Endothelial cell (in vitro differentiated cells): ENCODE measurements around the gene USP21. TPM values are rescaled to one million over a fixed set of nuclear protein-coding genes. Genes with fewer than 3 reads are reported as not detected.
A peak's percentile ranks its signal among the peaks of the same experiment; 100 is the strongest.

Experiments
- DNase-seq: peaks from one replicate; pipeline ENCODE4 v3.0.0; 2021; ENCODE audit warnings: low spot score
- H3K27ac Mint-ChIP-seq: one replicate; pipeline ENCODE4 v1.8.0; 2021; ENCODE audit warnings: mixed read lengths, inconsistent platforms; ENCODE audit not compliant: unreplicated experiment
- H3K27me3 Mint-ChIP-seq: one replicate; pipeline ENCODE4 v1.8.0; 2021; ENCODE audit warnings: mild to moderate bottlenecking, moderate library complexity, mixed read lengths, inconsistent platforms; ENCODE audit not compliant: unreplicated experiment
- H3K36me3 Mint-ChIP-seq: one replicate; pipeline ENCODE4 v1.8.0; 2021; ENCODE audit warnings: mild to moderate bottlenecking, low read depth, mixed read lengths, inconsistent platforms; ENCODE audit not compliant: unreplicated experiment
- H3K4me1 Mint-ChIP-seq: one replicate; pipeline ENCODE4 v1.8.0; 2021; ENCODE audit warnings: mild to moderate bottlenecking, mixed read lengths, inconsistent platforms; ENCODE audit not compliant: unreplicated experiment
- H3K4me3 Mint-ChIP-seq: one replicate; pipeline ENCODE4 v1.8.0; 2021; ENCODE audit warnings: mild to moderate bottlenecking, mixed read lengths, inconsistent platforms; ENCODE audit not compliant: unreplicated experiment
- H3K9me3 Mint-ChIP-seq: one replicate; pipeline ENCODE4 v1.8.0; 2021; ENCODE audit warnings: mixed read lengths, inconsistent platforms; ENCODE audit not compliant: unreplicated experiment
- total RNA-seq: library from RNA; stranded (reverse); fragmentation: NEBNext Ultra II Directional; extraction: Animal tissue kit (Norgen Biotek cat#: 25700); gene quantifications from one replicate; pipeline ENCODE4 v1.2.1, GENCODE V29; 2021; ENCODE audit not compliant: unreplicated experiment
- TF ChIP-seq, protein P1 (sequence below): fragments of 200-600 bp; sonication (generic); IDR thresholded peaks from one replicate; pipeline ENCODE4 v1.5.0; 2021; ENCODE audit warnings: antibody characterized with exemption; ENCODE audit not compliant: unreplicated experiment

USP21 gene
- total RNA-seq, 1 donor from 2014 or later: 22.2 TPM

DNA sequence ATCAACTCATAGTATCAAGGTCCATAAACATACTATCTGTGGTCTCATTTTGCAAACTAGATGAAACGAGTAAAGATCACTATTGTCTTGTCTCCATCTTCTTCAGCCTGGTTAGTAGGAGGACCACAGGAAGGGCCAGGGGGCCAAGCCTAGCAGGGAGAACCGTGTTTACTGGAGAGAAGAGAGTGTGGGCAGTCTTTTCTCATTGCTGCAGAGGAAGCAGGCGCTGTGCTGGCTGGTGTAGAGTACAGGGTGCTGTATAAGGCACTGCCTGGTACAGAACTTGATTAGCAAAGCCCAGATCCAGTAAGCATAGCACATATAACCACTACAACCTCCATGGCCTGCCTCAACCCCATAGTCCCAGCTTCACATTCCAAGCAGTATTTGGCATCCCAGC lies 28.0 kb downstream of the USP21 start:
- H3K36me3 Mint-ChIP-seq: peaks cover 7% of the 10 kb centered on the region
- peaks cover 59% of the 10 kb centered on the region for H3K4me1 Mint-ChIP-seq
- peaks cover 2% of the 10 kb centered on the region for H3K27me3 Mint-ChIP-seq
- H3K27ac Mint-ChIP-seq: no peak overlapping the region
- H3K9me3 Mint-ChIP-seq: no peaks in the 10 kb centered on the region
- TF ChIP-seq, protein P1, sequence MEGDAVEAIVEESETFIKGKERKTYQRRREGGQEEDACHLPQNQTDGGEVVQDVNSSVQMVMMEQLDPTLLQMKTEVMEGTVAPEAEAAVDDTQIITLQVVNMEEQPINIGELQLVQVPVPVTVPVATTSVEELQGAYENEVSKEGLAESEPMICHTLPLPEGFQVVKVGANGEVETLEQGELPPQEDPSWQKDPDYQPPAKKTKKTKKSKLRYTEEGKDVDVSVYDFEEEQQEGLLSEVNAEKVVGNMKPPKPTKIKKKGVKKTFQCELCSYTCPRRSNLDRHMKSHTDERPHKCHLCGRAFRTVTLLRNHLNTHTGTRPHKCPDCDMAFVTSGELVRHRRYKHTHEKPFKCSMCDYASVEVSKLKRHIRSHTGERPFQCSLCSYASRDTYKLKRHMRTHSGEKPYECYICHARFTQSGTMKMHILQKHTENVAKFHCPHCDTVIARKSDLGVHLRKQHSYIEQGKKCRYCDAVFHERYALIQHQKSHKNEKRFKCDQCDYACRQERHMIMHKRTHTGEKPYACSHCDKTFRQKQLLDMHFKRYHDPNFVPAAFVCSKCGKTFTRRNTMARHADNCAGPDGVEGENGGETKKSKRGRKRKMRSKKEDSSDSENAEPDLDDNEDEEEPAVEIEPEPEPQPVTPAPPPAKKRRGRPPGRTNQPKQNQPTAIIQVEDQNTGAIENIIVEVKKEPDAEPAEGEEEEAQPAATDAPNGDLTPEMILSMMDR: no peak
- no peak overlapping the region for H3K4me3 Mint-ChIP-seq
- DNase-seq: no peak

DNA sequence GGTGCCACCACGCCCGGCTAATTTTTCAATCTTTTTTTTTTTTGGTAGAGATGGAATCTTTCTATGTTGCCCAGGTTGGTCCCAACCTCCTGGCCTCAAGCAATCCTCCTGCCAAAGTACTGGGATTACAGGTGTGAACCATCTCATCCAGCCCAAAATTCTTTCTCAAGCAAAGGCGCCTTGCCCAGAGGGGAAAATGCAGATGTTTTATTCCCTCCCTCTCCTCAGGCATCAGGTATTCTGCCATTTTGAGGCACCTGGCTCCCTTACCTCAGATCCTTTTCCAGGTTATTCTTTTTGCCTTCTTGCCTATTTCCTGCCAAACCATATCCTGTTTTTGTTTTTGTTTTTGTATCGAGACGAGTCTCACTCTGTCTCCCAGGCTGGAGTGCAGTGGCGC lies 29.1 kb downstream of the USP21 start:
- TF ChIP-seq, protein P1: no peak

DNA sequence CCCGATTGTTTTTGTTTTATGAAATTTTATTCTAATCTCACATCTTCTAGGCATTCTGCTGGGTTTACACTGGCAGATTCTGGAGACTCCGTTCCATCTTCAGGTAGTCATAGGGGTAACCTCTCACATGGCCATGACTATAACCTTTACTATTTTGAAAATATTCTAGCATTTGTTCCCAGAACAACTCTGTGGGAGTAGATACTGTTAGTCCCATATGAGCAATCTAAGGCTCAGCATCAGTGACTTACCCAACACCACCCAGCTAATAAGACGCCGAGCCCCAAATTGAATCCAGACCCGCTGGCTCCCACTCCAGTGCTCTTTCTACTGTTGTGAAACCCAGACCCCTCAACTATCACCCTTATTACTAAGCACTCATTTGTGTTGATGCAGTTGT lies 29.7 kb downstream of the USP21 start:
- DNase-seq: no peak
- peak overlapping the region; percentile 72 for H3K27ac Mint-ChIP-seq
- peaks cover 3% of the 10 kb centered on the region for H3K27me3 Mint-ChIP-seq
- H3K9me3 Mint-ChIP-seq: no peaks in the 10 kb centered on the region
- H3K4me3 Mint-ChIP-seq: no peak overlapping the region
- TF ChIP-seq, protein P1: no peak
- peaks cover 70% of the 10 kb centered on the region for H3K4me1 Mint-ChIP-seq
- peaks cover 16% of the 10 kb centered on the region for H3K36me3 Mint-ChIP-seq

More for the DNA sequence above, 29.1 kb downstream of the USP21 start:
- peak overlapping the region; percentile 75 for H3K27ac Mint-ChIP-seq
- no peak for DNase-seq
- H3K36me3 Mint-ChIP-seq: peaks cover 16% of the 10 kb centered on the region
- no peaks in the 10 kb centered on the region for H3K9me3 Mint-ChIP-seq
- no peak overlapping the region for H3K4me3 Mint-ChIP-seq
- H3K4me1 Mint-ChIP-seq: peaks cover 67% of the 10 kb centered on the region
- peaks cover 3% of the 10 kb centered on the region for H3K27me3 Mint-ChIP-seq

DNA sequence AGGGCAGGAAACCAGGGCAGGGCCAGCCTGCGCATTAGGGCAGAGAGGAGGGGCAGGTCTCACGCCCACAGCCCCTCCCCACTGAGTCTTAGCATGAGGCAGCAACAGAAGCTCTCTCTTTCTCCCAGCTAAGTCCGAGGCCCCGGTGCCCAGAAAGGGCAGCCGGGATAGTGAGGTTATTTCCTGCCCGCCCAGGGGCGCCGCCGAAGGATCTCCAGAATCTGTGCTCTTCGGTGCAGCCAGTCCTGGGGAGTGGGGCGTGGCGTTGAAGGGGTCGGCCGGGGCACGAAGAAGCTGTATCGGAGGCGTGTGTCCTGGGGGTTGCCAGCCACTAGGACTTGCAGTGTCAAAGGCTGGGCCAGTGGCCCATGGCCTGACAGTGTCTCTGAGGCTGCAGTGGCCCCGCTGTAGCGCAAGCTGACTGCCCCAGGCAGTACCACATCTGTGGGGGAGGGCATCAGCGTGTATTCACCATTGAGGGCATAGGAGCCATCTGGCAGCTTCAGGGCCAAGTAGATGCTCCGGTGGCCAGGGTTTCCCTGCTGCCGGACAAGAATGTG lies 31.7 kb downstream of the USP21 start:
- TF ChIP-seq, protein P1: no peak
- DNase-seq: no peak
- Mint-ChIP-seq H3K4me1 (peaks cover 69% of the 10 kb centered on the region), H3K36me3 (peaks cover 25% of the 10 kb centered on the region), H3K27me3 (peaks cover 9% of the 10 kb centered on the region), H3K27ac (no peak overlapping the region), H3K4me3 (no peak overlapping the region), H3K9me3 (no peaks in the 10 kb centered on the region)

DNA sequence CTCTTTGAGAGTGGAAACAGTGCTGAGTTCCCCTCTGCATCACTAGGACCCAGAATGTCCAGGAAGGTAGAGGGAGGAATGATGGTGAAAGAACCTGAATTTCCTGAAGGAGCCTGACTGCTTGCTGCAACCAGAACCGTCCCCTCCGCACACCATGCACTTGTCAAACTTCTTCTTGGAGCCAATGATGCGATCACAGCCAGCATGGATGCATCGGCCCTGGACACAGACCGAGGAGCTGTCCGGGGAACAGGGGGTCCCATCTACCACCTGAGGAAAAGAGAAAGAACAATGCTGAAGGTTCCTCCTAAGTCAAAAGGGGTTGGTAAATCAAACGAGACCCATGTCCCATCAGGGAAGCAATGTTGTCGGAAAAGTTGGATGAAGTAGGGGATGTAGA lies 32.7 kb downstream of the USP21 start:
- Mint-ChIP-seq H3K4me3 (no peak overlapping the region), H3K9me3 (no peaks in the 10 kb centered on the region), H3K27me3 (peaks cover 11% of the 10 kb centered on the region), H3K4me1 (peaks cover 69% of the 10 kb centered on the region), H3K27ac (no peak overlapping the region), H3K36me3 (peaks cover 25% of the 10 kb centered on the region)
- TF ChIP-seq, protein P1: no peak
- no peak for DNase-seq
